Kidney epithelial cell (primary cell): ENCODE measurements around the gene TWIST2. TPM values are rescaled to one million over a fixed set of nuclear protein-coding genes. Genes with fewer than 3 reads are reported as not detected.

Experiments used
- DNase-seq: peaks from one replicate; pipeline ENCODE4 v3.0.0-alpha.2; 2010; ENCODE audit warnings: low read depth
- H3K27me3 ChIP-seq: 2 replicates; pipeline ENCODE4 v1.6.0; 2011; ENCODE audit warnings: low read length; ENCODE audit not compliant: control insufficient read depth, insufficient read depth
- H3K36me3 ChIP-seq: 2 replicates; pipeline ENCODE4 v1.5.1; 2011; ENCODE audit warnings: low read length; ENCODE audit not compliant: control insufficient read depth, insufficient read depth
- H3K4me3 ChIP-seq: 2 replicates; pipeline ENCODE4 v1.5.1; 2011; ENCODE audit warnings: low read depth, mild to moderate bottlenecking, control low read depth, low read length
- CTCF ChIP-seq: IDR thresholded peaks from 2 replicates; pipeline ENCODE4 v1.5.1; 2011; ENCODE audit warnings: mild to moderate bottlenecking, moderate library complexity, low read length, control low read depth, inconsistent platforms; ENCODE audit not compliant: insufficient read depth, poor library complexity, severe bottlenecking
- total RNA-seq: library from RNA; depleted of rRNA; stranded (reverse); fragments of >200 nt; gene quantifications from 2 replicates; pipeline ENCODE4 v1.2.3, GENCODE V29; 2015

Gene TWIST2
- total RNA-seq, 1 donor from 2014 or later = 1.8 TPM

DNA sequence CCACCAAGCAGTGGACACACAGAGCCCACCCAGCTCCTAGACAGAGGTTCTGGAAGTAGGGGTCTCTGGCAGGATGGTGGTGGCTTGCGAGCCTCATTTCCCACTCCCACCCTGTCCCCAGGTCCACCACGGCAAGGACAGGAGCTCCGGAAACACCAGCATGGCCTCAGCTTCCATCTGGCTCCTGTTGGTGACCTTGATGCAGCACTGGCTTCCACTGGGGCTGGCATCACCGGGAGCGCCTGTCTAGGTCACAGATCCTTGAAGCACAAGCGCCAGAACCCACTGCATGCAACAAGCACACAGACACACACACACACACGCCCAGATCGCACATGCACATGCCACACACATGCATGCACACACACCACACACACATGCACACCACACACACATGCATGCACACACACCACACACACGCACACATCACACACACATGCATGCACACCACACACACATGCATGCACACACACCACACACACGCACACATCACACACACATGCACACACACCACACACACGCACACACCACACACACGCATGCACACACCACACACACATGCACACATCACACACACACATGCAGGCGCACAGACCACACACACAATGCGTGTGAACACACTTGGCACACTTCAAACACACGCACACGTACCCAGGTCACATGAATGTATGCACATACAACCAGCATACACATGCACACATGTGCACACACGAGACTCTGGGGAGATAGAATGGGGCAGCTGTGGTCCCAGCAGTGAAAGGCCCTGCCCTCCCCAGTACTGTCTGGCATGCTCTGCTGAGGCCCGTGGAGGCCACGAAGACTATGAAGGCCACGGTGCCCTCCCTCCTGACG, 63.7 kb downstream of the TWIST2 start:
- H3K4me3 ChIP-seq = no peak overlapping the region
- H3K36me3 ChIP-seq = no peaks in the 10 kb centered on the region
- H3K27me3 ChIP-seq = no peaks in the 10 kb centered on the region
- TF ChIP-seq CTCF = no peak
- no peak for DNase-seq

GRCh38 chr2:238912228-238912915, 64.5 kb downstream of the TWIST2 start:
- no peak for TF ChIP-seq CTCF
- no peak overlapping the region for H3K4me3 ChIP-seq
- no peaks in the 10 kb centered on the region for H3K27me3 ChIP-seq
- DNase-seq = no peak
- H3K36me3 ChIP-seq = no peaks in the 10 kb centered on the region

- no peak overlapping the region for H3K4me3 ChIP-seq
- H3K36me3 ChIP-seq = no peaks in the 10 kb centered on the region
- DNase-seq = no peak
- H3K27me3 ChIP-seq = no peaks in the 10 kb centered on the region
- no peak for TF ChIP-seq CTCF
Observed at GRCh38 chr2:238912916-238913875, 65.3 kb downstream of the TWIST2 start.

DNA sequence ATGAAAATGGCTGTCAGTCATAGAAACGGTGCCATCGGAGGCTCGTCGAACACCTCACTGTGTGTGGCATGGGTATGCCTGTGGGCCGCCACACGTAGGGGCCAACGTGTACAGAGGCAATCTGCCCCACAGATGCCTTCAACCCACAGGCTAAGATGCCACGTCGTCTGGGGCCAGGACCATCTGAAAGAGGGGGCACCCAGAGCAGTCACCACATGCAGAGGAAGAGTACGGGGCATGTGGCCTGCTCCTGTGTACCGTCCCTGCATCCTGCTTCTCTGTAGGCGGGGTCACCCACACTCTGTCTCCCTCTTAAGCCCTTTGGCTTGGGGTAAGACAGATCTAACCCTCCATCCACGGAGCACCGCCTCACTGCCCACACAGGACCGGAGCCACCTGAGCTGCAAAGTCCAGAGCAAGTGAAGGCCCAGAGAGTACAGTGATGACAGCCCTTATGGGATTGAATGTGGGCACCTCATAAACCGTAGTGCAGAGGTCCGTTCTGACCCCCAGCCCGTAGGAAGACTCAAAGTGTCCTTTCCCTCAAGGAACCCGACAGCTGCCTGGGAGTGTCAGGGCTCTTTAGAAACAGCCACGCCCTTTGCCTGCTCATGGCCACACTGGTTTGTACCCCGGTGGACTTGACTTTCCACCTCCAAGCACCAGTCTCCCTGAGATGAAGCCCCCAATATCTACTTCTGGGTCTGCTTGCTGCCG, 66.2 kb downstream of the TWIST2 start:
- Histone ChIP-seq H3K27me3 (no peaks in the 10 kb centered on the region), H3K4me3 (no peak overlapping the region), H3K36me3 (no peaks in the 10 kb centered on the region)
- DNase-seq = no peak
- TF ChIP-seq CTCF = no peak

- Histone ChIP-seq H3K4me3 (no peak overlapping the region), H3K27me3 (no peaks in the 10 kb centered on the region), H3K36me3 (no peaks in the 10 kb centered on the region)
- TF ChIP-seq CTCF = no peak
- no peak for DNase-seq
Observed at GRCh38 chr2:238914648-238915015, 66.7 kb downstream of the TWIST2 start.
